B cell (primary cell): ENCODE data around the gene PPM1N. TPM values are rescaled to one million over a fixed set of nuclear protein-coding genes. Genes with fewer than 3 reads are reported as not detected.

Experiments
- ATAC-seq: fragments of 200-7000 bp; cut with Tn5 transposase; one replicate; pipeline ENCODE4 v1.10.0; 2021; ENCODE audit warnings: low read depth, mild to moderate bottlenecking, moderate number of reproducible peaks, moderate library complexity
- CTCF ChIA-PET: fragments of 350-600 bp; sonication (Branson Sonifier 250); formaldehyde crosslinking; loops from one replicate; lab custom pipeline; 2021; ENCODE audit warnings: antibody characterized with exemption, inconsistent platforms; lab: Charles Lee
- POLR2A ChIA-PET: fragments of 350-600 bp; sonication (Branson Sonifier 250); formaldehyde crosslinking; loops from one replicate; lab custom pipeline; 2021; ENCODE audit warnings: antibody characterized with exemption; lab: Charles Lee
- DNase-seq: peaks from one replicate; pipeline ENCODE4 v3.0.0; 2013
- H2AFZ ChIP-seq: 2 replicates; pipeline ENCODE4 v1.6.1; 2012; ENCODE audit warnings: mild to moderate bottlenecking, low read depth, low read length; ENCODE audit not compliant: insufficient read depth, poor library complexity, severe bottlenecking
- H3K27ac ChIP-seq, 2 donors: 1 replicate in 1 of 2; 2 replicates in 1 of 2; pipeline ENCODE4 v1.5.1; 2012 to 2013; ENCODE audit warnings: low read length in 2 of 2, mild to moderate bottlenecking in 2 of 2, moderate library complexity in 1 of 2
- H3K27me3 ChIP-seq, 4 experiments: fragments of 200-600 bp in 1 of 4; sonication (generic) in 1 of 4; replicated peaks in 1 of 4; 1 replicate in 2 of 4; 2 replicates in 2 of 4; pipeline versions ENCODE4 v1.6.1 to v1.7.0; 2013 to 2016; ENCODE audit warnings: low read length in 3 of 4, mild to moderate bottlenecking in 2 of 4, mixed read lengths in 1 of 4, moderate library complexity in 1 of 4; ENCODE audit not compliant: insufficient read depth in 4 of 4, control insufficient read depth in 3 of 4; ENCODE audit errors: control extremely low read depth in 1 of 4
- H3K36me3 ChIP-seq, 2 experiments: replicated peaks in 1 of 2; 1 replicate in 1 of 2; 2 replicates in 1 of 2; pipeline versions ENCODE4 v1.6.1 to v1.7.1; 2013; ENCODE audit warnings: low read length in 1 of 2; ENCODE audit not compliant: insufficient read depth in 2 of 2, control insufficient read depth in 1 of 2; ENCODE audit errors: control extremely low read depth in 1 of 2, extremely low read depth in 1 of 2
- H3K4me1 ChIP-seq, 2 donors: fragments of 200-600 bp in 1 of 2; sonication (generic) in 1 of 2; 1 replicate in 1 of 2; 2 replicates in 1 of 2; pipeline versions ENCODE4 v1.5.1 to v1.6.1; 2013 to 2017; ENCODE audit warnings: low read length in 2 of 2; ENCODE audit not compliant: control insufficient read depth in 2 of 2, insufficient read depth in 2 of 2
- H3K4me2 ChIP-seq: replicated peaks from 2 replicates; pipeline ENCODE3; 2012; ENCODE audit warnings: mild to moderate bottlenecking, low read depth, low read length; ENCODE audit not compliant: poor library complexity, severe bottlenecking
- H3K4me3 ChIP-seq, 5 experiments: fragments of 200-600 bp in 1 of 5; sonication (generic) in 1 of 5; 1 replicate in 3 of 5; 2 replicates in 2 of 5; pipeline versions ENCODE4 v1.5.1 to v1.7.0; 2011 to 2016; ENCODE audit warnings: low read length in 4 of 5, mild to moderate bottlenecking in 4 of 5, low read depth in 2 of 5, control low read depth in 1 of 5, moderate library complexity in 1 of 5; ENCODE audit not compliant: insufficient read depth in 1 of 5; ENCODE audit errors: control extremely low read depth in 1 of 5, extremely low read depth in 1 of 5
- H3K79me2 ChIP-seq: fragments of 200-600 bp; sonication (generic); one replicate; pipeline ENCODE4 v1.6.0; 2016; ENCODE audit warnings: low read length; ENCODE audit not compliant: control insufficient read depth, insufficient read depth
- H3K9ac ChIP-seq: fragments of 200-600 bp; sonication (generic); 2 replicates; pipeline ENCODE4 v1.6.1; 2017; ENCODE audit warnings: mild to moderate bottlenecking, low read length, moderate library complexity
- H3K9me3 ChIP-seq, 3 donors: one replicate each; pipeline versions ENCODE4 v1.6.1 to v1.7.1; 2013; ENCODE audit warnings: low read length in 2 of 3; ENCODE audit not compliant: control insufficient read depth in 2 of 3, insufficient read depth in 1 of 3; ENCODE audit errors: control extremely low read depth in 1 of 3
- H4K20me1 ChIP-seq: 2 replicates; pipeline ENCODE4 v1.6.0; 2012; ENCODE audit warnings: mild to moderate bottlenecking, low read length; ENCODE audit not compliant: insufficient read depth, control insufficient read depth, poor library complexity, severe bottlenecking
- H3K27ac Mint-ChIP-seq: one replicate; pipeline ENCODE4 v1.8.0; 2021; ENCODE audit warnings: mixed read lengths
- H3K27me3 Mint-ChIP-seq: one replicate; pipeline ENCODE4 v1.8.0; 2021; ENCODE audit warnings: mixed read lengths
- H3K4me1 Mint-ChIP-seq: one replicate; pipeline ENCODE4 v1.8.0; 2021; ENCODE audit warnings: mixed read lengths
- H3K4me3 Mint-ChIP-seq: one replicate; pipeline ENCODE4 v1.8.0; 2021; ENCODE audit warnings: mixed read lengths
- H3K9me3 Mint-ChIP-seq: one replicate; pipeline ENCODE4 v1.8.0; 2022; ENCODE audit warnings: mixed read lengths; ENCODE audit not compliant: insufficient read depth
- CTCF ChIP-seq: fragments of 200-600 bp; IDR thresholded peaks from one replicate; pipeline ENCODE4 v1.8.0; 2022; ENCODE audit warnings: antibody characterized with exemption, mild to moderate bottlenecking
- EZH2 ChIP-seq: IDR thresholded peaks from 2 replicates; pipeline ENCODE4 v1.6.1; 2012; ENCODE audit warnings: borderline replicate concordance, low read depth, mild to moderate bottlenecking, moderate library complexity, low read length; ENCODE audit not compliant: insufficient read depth, poor library complexity, severe bottlenecking
- WGBS: methylation state at CpG from one replicate; pipeline ENCODE4 v1.1.5; 2013; ENCODE audit warnings: missing lambda C conversion rate; ENCODE audit not compliant: insufficient coverage; 5-methylcytosine and 5-hydroxymethylcytosine counted together
- intact Hi-C: fragments of 100-400 bp; cut with micrococcal nuclease; formaldehyde crosslinking; loops from one replicate; pipeline ENCODE4 v1.10.0; 2022
- polyA plus RNA-seq: library from polyadenylated mRNA; depleted of rRNA; stranded (reverse); fragments of >200 nt; gene quantifications from 2 replicates; pipeline ENCODE4 v1.2.3, GENCODE V29; 2012
- total RNA-seq, 2 donors: library from RNA; stranded (reverse); fragments of 120-200 nt in 1 of 2; gene quantifications; 1 replicate in 1 of 2; 2 replicates in 1 of 2; pipeline versions ENCODE4 v1.2.3 to v1.2.4, GENCODE V29; 2013 to 2022

The PPM1N gene
- total and polyA plus RNA-seq, 2 donors (not counting 1 experiment from before 2014, with no cell fraction given): 2.6 to 6.5 TPM

GRCh38 chr19:45456500-45456815 lies 41.8 kb upstream of the PPM1N start:
- Mint-ChIP-seq H3K9me3 (no peaks in the 10 kb centered on the region), H3K4me1 (peaks cover 41% of the 10 kb centered on the region), H3K27ac (peak overlapping the region; percentile 77), H3K27me3 (no peaks in the 10 kb centered on the region), H3K4me3 (peak overlapping the region; percentile 60)
- ChIA-PET POLR2A (interaction anchor here (0.6 to 2.7 kb wide), 6 partner anchors 10 to 274 kb away, joined by 3 to 7 read pairs (median 4); partner anchors contain the start of gene FOSB), CTCF (interaction anchor here (0.6 to 2.2 kb wide), 3 partner anchors 17 to 49 kb away, joined by 3 to 13 read pairs (median 3); no protein-coding TSS in a partner anchor)
- H3K27me3 ChIP-seq: peaks cover 0 to 3% (median 0%) of the 10 kb centered on the region in 4 experiments
- peak overlapping the region; percentile 70 for H3K4me2 ChIP-seq
- intact Hi-C loops: loop anchor here (1.0 kb wide), 1 partner anchor 8 kb away; no protein-coding TSS in a partner anchor
- no peaks in the 10 kb centered on the region for H4K20me1 ChIP-seq
- peak overlapping the region in 1 of 5 experiments; percentile 3 for H3K4me3 ChIP-seq
- WGBS: no CpG with 5 or more reads among the region's 2 CpGs
- ATAC-seq (no peak), DNase-seq (no peak)
- no peaks in the 10 kb centered on the region for H3K36me3 ChIP-seq
- peaks cover 0 to 6% (median 0%) of the 10 kb centered on the region in 3 donors for H3K9me3 ChIP-seq
- peaks cover 2% of the 10 kb centered on the region for H3K79me2 ChIP-seq
- H3K4me1 ChIP-seq: peaks cover 19 to 33% of the 10 kb centered on the region in 2 donors
- no peak overlapping the region for H3K9ac ChIP-seq
- H2AFZ ChIP-seq: peak overlapping the region; percentile 59
- no peak overlapping the region for H3K27ac ChIP-seq
- TF ChIP-seq CTCF (no peak), EZH2 (no peak)

GRCh38 chr19:45457776-45458175 lies 40.5 kb upstream of the PPM1N start:
- H3K27me3 ChIP-seq: peaks cover 0 to 3% (median 0%) of the 10 kb centered on the region in 4 experiments
- H3K4me1 ChIP-seq: peaks cover 15 to 37% of the 10 kb centered on the region in 2 donors
- peaks cover 0 to 5% (median 0%) of the 10 kb centered on the region in 3 donors for H3K9me3 ChIP-seq
- no peak overlapping the region for H3K4me3 ChIP-seq
- H3K4me1 Mint-ChIP-seq: peaks cover 34% of the 10 kb centered on the region
- H3K4me2 ChIP-seq: no peak overlapping the region
- no peak overlapping the region for H3K4me3 Mint-ChIP-seq
- H3K79me2 ChIP-seq: peaks cover 2% of the 10 kb centered on the region
- no peaks in the 10 kb centered on the region for H3K36me3 ChIP-seq
- no peaks in the 10 kb centered on the region for H3K9me3 Mint-ChIP-seq
- POLR2A ChIA-PET: interaction anchor here (0.5 to 1.1 kb wide), 2 partner anchors 10 to 227 kb away, joined by 3 to 7 read pairs; partner anchors contain the start of gene FOSB
- intact Hi-C loops: no loop called here
- H3K27ac ChIP-seq: no peak overlapping the region
- CTCF ChIA-PET: interaction anchor here (0.6 to 2.2 kb wide), 3 partner anchors 11 to 21 kb away, joined by 3 to 13 read pairs (median 5); no protein-coding TSS in a partner anchor
- no peaks in the 10 kb centered on the region for H4K20me1 ChIP-seq
- DNase-seq (no peak), ATAC-seq (no peak)
- no peak overlapping the region for H2AFZ ChIP-seq
- no peaks in the 10 kb centered on the region for H3K27me3 Mint-ChIP-seq
- H3K9ac ChIP-seq: no peak overlapping the region
- peak overlapping the region; percentile 41 for H3K27ac Mint-ChIP-seq
- TF ChIP-seq CTCF: no peak
- TF ChIP-seq EZH2: no peak
